CD14-positive monocyte (primary cell): ENCODE results near the gene SLC37A2. TPM values are rescaled to one million over a fixed set of nuclear protein-coding genes. Genes with fewer than 3 reads are reported as not detected.

Experiments
- DNase-seq, 3 donors: peaks; one replicate each; pipeline ENCODE4 v3.0.0-alpha.2; 2011 to 2022
- H2AFZ ChIP-seq: 2 replicates; pipeline ENCODE4 v1.6.0; 2012; ENCODE audit warnings: mild to moderate bottlenecking, low read depth, low read length, inconsistent platforms; ENCODE audit not compliant: insufficient read depth, poor library complexity, severe bottlenecking
- H3K27ac ChIP-seq, 2 donors: 1 replicate in 1 of 2; 2 replicates in 1 of 2; pipeline ENCODE4 v1.5.1; 2012 to 2013; ENCODE audit warnings: low read length in 2 of 2, control low read depth in 1 of 2, inconsistent platforms in 1 of 2, low read depth in 1 of 2, mild to moderate bottlenecking in 1 of 2
- H3K27me3 ChIP-seq, 2 donors: one replicate each; pipeline versions ENCODE4 v1.6.0 to v1.6.1; 2011 to 2013; ENCODE audit warnings: low read length in 2 of 2; ENCODE audit not compliant: control insufficient read depth in 2 of 2, insufficient read depth in 2 of 2
- H3K36me3 ChIP-seq, 2 donors: replicated peaks in 1 of 2; 1 replicate in 1 of 2; 2 replicates in 1 of 2; pipeline versions ENCODE4 v1.5.1 to v1.6.1; 2012 to 2013; ENCODE audit warnings: low read length in 2 of 2, control low read depth in 1 of 2, inconsistent platforms in 1 of 2, mild to moderate bottlenecking in 1 of 2; ENCODE audit not compliant: insufficient read depth in 2 of 2, control insufficient read depth in 1 of 2
- H3K4me1 ChIP-seq, 2 donors: 1 replicate in 1 of 2; 2 replicates in 1 of 2; pipeline versions ENCODE4 v1.5.1 to v1.6.1; 2012 to 2013; ENCODE audit warnings: low read length in 2 of 2, control low read depth in 1 of 2, inconsistent platforms in 1 of 2, mild to moderate bottlenecking in 1 of 2, moderate library complexity in 1 of 2; ENCODE audit not compliant: insufficient read depth in 2 of 2, control insufficient read depth in 1 of 2
- H3K4me2 ChIP-seq: replicated peaks from 2 replicates; pipeline ENCODE3; 2012; ENCODE audit warnings: low read length, moderate library complexity, mild to moderate bottlenecking; ENCODE audit not compliant: poor library complexity, severe bottlenecking; ENCODE audit errors: extremely low read depth
- H3K4me3 ChIP-seq, 3 experiments: fragments of 200-600 bp in 1 of 3; sonication (generic) in 1 of 3; replicated peaks in 1 of 3; 1 replicate in 2 of 3; 2 replicates in 1 of 3; pipeline ENCODE4 v1.5.1; 2011 to 2013; ENCODE audit warnings: low read length in 3 of 3, mild to moderate bottlenecking in 3 of 3, control low read depth in 2 of 3, low read depth in 2 of 3, inconsistent platforms in 1 of 3, moderate library complexity in 1 of 3
- H3K79me2 ChIP-seq: 2 replicates; pipeline ENCODE4 v1.6.0; 2012; ENCODE audit warnings: mild to moderate bottlenecking, control low read depth, inconsistent platforms, low read length, moderate library complexity; ENCODE audit not compliant: insufficient read depth
- H3K9ac ChIP-seq: 2 replicates; pipeline ENCODE4 v1.6.0; 2017; ENCODE audit warnings: low read length, mild to moderate bottlenecking; ENCODE audit not compliant: insufficient read depth, poor library complexity, severe bottlenecking
- H3K9me3 ChIP-seq, 2 donors: replicated peaks in 1 of 2; 1 replicate in 1 of 2; 2 replicates in 1 of 2; pipeline versions ENCODE4 v1.5.1 to v1.6.1; 2012 to 2013; ENCODE audit warnings: low read length in 2 of 2, control low read depth in 1 of 2; ENCODE audit not compliant: control insufficient read depth in 1 of 2, insufficient read depth in 1 of 2
- H4K20me1 ChIP-seq: 2 replicates; pipeline ENCODE4 v1.6.0; 2012; ENCODE audit warnings: mild to moderate bottlenecking, low read length, control low read depth, moderate library complexity; ENCODE audit not compliant: insufficient read depth
- H3K27ac Mint-ChIP-seq, 7 donors: one replicate each; pipeline ENCODE4 v1.8.0; 2020; ENCODE audit warnings: mild to moderate bottlenecking in 7 of 7, mixed read lengths in 7 of 7, moderate library complexity in 6 of 7, inconsistent platforms in 2 of 7
- H3K27me3 Mint-ChIP-seq, 3 donors: one replicate each; pipeline ENCODE4 v1.8.0; 2021 to 2022; ENCODE audit warnings: low read depth in 3 of 3, mild to moderate bottlenecking in 3 of 3, mixed read lengths in 3 of 3, moderate library complexity in 3 of 3, inconsistent platforms in 1 of 3
- H3K36me3 Mint-ChIP-seq, 2 donors: one replicate each; pipeline ENCODE4 v1.8.0; 2020; ENCODE audit warnings: mixed read lengths in 2 of 2, inconsistent platforms in 1 of 2, mild to moderate bottlenecking in 1 of 2
- H3K4me1 Mint-ChIP-seq: one replicate; pipeline ENCODE4 v1.8.0; 2020; ENCODE audit warnings: mild to moderate bottlenecking, mixed read lengths
- H3K4me3 Mint-ChIP-seq, 2 donors: one replicate each; pipeline ENCODE4 v1.8.0; 2020; ENCODE audit warnings: mild to moderate bottlenecking in 2 of 2, mixed read lengths in 2 of 2, moderate library complexity in 1 of 2
- H3K9me3 Mint-ChIP-seq, 7 donors: one replicate each; pipeline ENCODE4 v1.8.0; 2020 to 2022; ENCODE audit warnings: mixed read lengths in 7 of 7, mild to moderate bottlenecking in 6 of 7, moderate library complexity in 6 of 7, inconsistent platforms in 2 of 7
- CTCF ChIP-seq: fragments of 200-600 bp; IDR thresholded peaks from one replicate; pipeline ENCODE4 v1.8.0; 2022; ENCODE audit warnings: antibody characterized with exemption, mild to moderate bottlenecking
- WGBS: methylation state at CpG from one replicate; pipeline ENCODE4 v1.1.5; 2013; ENCODE audit warnings: missing lambda C conversion rate; ENCODE audit not compliant: insufficient coverage; 5-methylcytosine and 5-hydroxymethylcytosine counted together
- intact Hi-C, 2 donors: fragments of 100-400 bp; cut with micrococcal nuclease; formaldehyde crosslinking; loops; one replicate each; pipeline versions ENCODE4 v1.15.0 to v1.15.1; 2023
- polyA plus RNA-seq, 3 donors: library from polyadenylated mRNA; depleted of rRNA in 1 of 3; unstranded in 2 of 3; stranded (reverse) in 1 of 3; fragments of 300-500 nt in 2 of 3; fragments of >200 nt in 1 of 3; fragmentation: Illumina TruSeq in 2 of 3; gene quantifications; 1 replicate in 2 of 3; 2 replicates in 1 of 3; pipeline ENCODE4 v1.2.3, GENCODE V29; 2012 to 2021

SLC37A2 gene
- polyA plus RNA-seq, 3 donors: 70.8 to 81.5 (median 78.9) TPM

- Histone ChIP-seq H3K27ac (peak overlapping the region; percentile 46 to 69), H3K36me3 (no peaks in the 10 kb centered on the region), H2AFZ (peak overlapping the region; percentile 74), H3K79me2 (no peaks in the 10 kb centered on the region), H4K20me1 (no peaks in the 10 kb centered on the region), H3K4me1 (peaks cover 20 to 21% of the 10 kb centered on the region in 2 donors), H3K9ac (peak overlapping the region; percentile 16), H3K27me3 (peaks cover 4 to 21% of the 10 kb centered on the region in 2 donors), H3K4me3 (peak overlapping the region in 2 of 3 experiments; percentile 27 to 67), H3K4me2 (peak overlapping the region; percentile 57), H3K9me3 (no peaks in the 10 kb centered on the region)
- Mint-ChIP-seq H3K27ac (peak overlapping the region; percentile 60 to 91 (median 85)), H3K27me3 (peaks cover 16 to 19% (median 18%) of the 10 kb centered on the region in 3 donors), H3K4me3 (peak overlapping the region; percentile 59 to 75), H3K36me3 (no peaks in the 10 kb centered on the region), H3K9me3 (peaks cover 0 to 6% (median 0%) of the 10 kb centered on the region in 7 donors), H3K4me1 (peaks cover 21% of the 10 kb centered on the region)
- DNase-seq: peak; percentile 35 to 75 (median 56)
- peak; percentile 59 for TF ChIP-seq CTCF
- intact Hi-C loops: no loop called here
- WGBS: 72% methylated on average over 5 of the region's 10 CpGs
Observed at GRCh38 chr11:125123947-125124617, 61.0 kb downstream of the SLC37A2 start.

- Histone ChIP-seq H2AFZ (peak overlapping the region; percentile 74), H3K79me2 (no peaks in the 10 kb centered on the region), H3K9me3 (no peaks in the 10 kb centered on the region), H3K4me3 (peak overlapping the region in 2 of 3 experiments; percentile 27 to 67), H3K27ac (peak overlapping the region; percentile 6 to 69), H3K4me1 (peaks cover 20 to 21% of the 10 kb centered on the region in 2 donors), H3K36me3 (no peaks in the 10 kb centered on the region), H4K20me1 (no peaks in the 10 kb centered on the region), H3K4me2 (peak overlapping the region; percentile 57), H3K27me3 (peaks cover 4 to 19% of the 10 kb centered on the region in 2 donors), H3K9ac (no peak overlapping the region)
- 20% methylated on average over 1 of the region's 4 CpGs for WGBS
- peaks cover 21% of the 10 kb centered on the region for H3K4me1 Mint-ChIP-seq
- H3K27me3 Mint-ChIP-seq: peaks cover 17 to 23% (median 19%) of the 10 kb centered on the region in 3 donors
- peak overlapping the region; percentile 59 to 75 for H3K4me3 Mint-ChIP-seq
- H3K9me3 Mint-ChIP-seq: peaks cover 0 to 6% (median 0%) of the 10 kb centered on the region in 7 donors
- no peaks in the 10 kb centered on the region for H3K36me3 Mint-ChIP-seq
- intact Hi-C loops: no loop called here
- H3K27ac Mint-ChIP-seq: peak overlapping the region; percentile 60 to 91 (median 85)
- DNase-seq: peak; percentile 36 to 70 (median 50)
- no peak for TF ChIP-seq CTCF
Observed at GRCh38 chr11:125124618-125124992, 61.5 kb downstream of the SLC37A2 start.
